Rectal smooth muscle tissue (tissue), 1 donor: ENCODE data around the gene GPC3.

ENCODE experiments used
- H3K27ac ChIP-seq: one replicate; pipeline ENCODE4 v1.7.0; 2013; ENCODE audit warnings: low read depth, low read length, inconsistent platforms
- H3K27me3 ChIP-seq: one replicate; pipeline ENCODE4 v1.7.0; 2013; ENCODE audit warnings: low read length; ENCODE audit not compliant: control insufficient read depth, insufficient read depth
- H3K36me3 ChIP-seq: one replicate; pipeline ENCODE4 v1.7.0; 2013; ENCODE audit warnings: low read length; ENCODE audit not compliant: control insufficient read depth, insufficient read depth
- H3K4me1 ChIP-seq: one replicate; pipeline ENCODE4 v1.7.0; 2013; ENCODE audit warnings: low read length; ENCODE audit not compliant: control insufficient read depth, insufficient read depth
- H3K4me3 ChIP-seq: one replicate; pipeline ENCODE4 v1.7.0; 2013; ENCODE audit warnings: low read length
- H3K9ac ChIP-seq: one replicate; pipeline ENCODE4 v1.7.0; 2013; ENCODE audit warnings: low read length

Gene GPC3

GRCh38 chrX:133973704-133974103 is 11.7 kb downstream of the GPC3 start:
- Histone ChIP-seq H3K9ac (no peak overlapping the region), H3K4me3 (no peak overlapping the region), H3K27me3 (no peaks in the 10 kb centered on the region), H3K4me1 (no peaks in the 10 kb centered on the region), H3K36me3 (no peaks in the 10 kb centered on the region), H3K27ac (no peak overlapping the region)

- Histone ChIP-seq H3K4me1 (no peaks in the 10 kb centered on the region), H3K27me3 (peaks cover under 1% of the 10 kb centered on the region), H3K9ac (no peak overlapping the region), H3K36me3 (no peaks in the 10 kb centered on the region), H3K4me3 (no peak overlapping the region), H3K27ac (no peak overlapping the region)
These were observed 12.5 kb downstream of the GPC3 start for GRCh38 chrX:133972916-133973315.

GRCh38 chrX:133971586-133971985 is 13.8 kb downstream of the GPC3 start:
- Histone ChIP-seq H3K27ac (no peak overlapping the region), H3K4me1 (no peaks in the 10 kb centered on the region), H3K9ac (no peak overlapping the region), H3K4me3 (no peak overlapping the region), H3K27me3 (peaks cover 4% of the 10 kb centered on the region), H3K36me3 (no peaks in the 10 kb centered on the region)

DNA sequence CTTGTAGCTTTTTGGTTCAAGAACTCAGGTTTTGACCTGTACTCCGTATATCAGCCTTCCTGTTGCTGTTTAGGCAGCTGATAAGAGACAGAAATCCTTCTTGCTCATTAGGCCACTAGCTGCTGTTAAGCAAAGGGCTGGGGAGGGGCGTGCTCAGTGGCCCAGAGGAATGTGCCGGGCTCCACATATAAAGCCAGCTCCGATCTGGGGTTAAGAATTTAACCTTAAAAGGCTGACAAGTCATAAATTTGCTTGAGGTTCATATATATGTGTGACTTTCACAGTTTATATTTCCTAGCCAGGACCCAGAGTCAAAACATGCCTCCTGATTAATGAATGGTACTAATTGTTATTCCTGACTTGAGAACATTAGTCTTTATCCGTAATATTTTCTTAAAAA is 15.3 kb downstream of the GPC3 start:
- H3K4me1 ChIP-seq, result no peaks in the 10 kb centered on the region
- H3K27me3 ChIP-seq, result peaks cover 4% of the 10 kb centered on the region
- H3K4me3 ChIP-seq, result no peak overlapping the region
- no peaks in the 10 kb centered on the region for H3K36me3 ChIP-seq
- no peak overlapping the region for H3K27ac ChIP-seq
- no peak overlapping the region for H3K9ac ChIP-seq

- H3K9ac ChIP-seq, result no peak overlapping the region
- H3K27me3 ChIP-seq, result peaks cover 4% of the 10 kb centered on the region
- H3K27ac ChIP-seq, result no peak overlapping the region
- no peaks in the 10 kb centered on the region for H3K36me3 ChIP-seq
- H3K4me3 ChIP-seq, result no peak overlapping the region
- no peaks in the 10 kb centered on the region for H3K4me1 ChIP-seq
These were observed 16.2 kb downstream of the GPC3 start for GRCh38 chrX:133969191-133969590.

DNA sequence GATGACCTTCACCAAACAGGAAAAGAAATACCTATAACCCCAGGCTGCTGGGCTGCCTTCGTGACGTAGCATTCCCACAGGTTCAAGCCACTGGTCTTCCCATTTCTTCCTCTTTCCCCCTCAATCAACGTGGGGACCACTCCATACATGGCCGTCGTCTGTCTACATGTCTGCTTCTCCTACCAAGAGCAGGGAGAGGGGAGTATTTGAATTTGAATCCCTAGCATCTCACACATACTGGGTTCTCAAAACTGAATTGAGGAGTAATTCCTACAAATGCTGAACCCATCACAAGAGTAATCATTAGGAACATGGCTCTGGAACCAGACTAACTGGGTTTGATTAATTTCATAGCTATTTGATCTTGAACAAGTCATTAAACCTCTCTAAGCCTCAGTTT is 17.3 kb downstream of the GPC3 start:
- Histone ChIP-seq H3K9ac (no peak overlapping the region), H3K27me3 (peaks cover 4% of the 10 kb centered on the region), H3K4me3 (no peak overlapping the region), H3K27ac (no peak overlapping the region), H3K36me3 (no peaks in the 10 kb centered on the region), H3K4me1 (no peaks in the 10 kb centered on the region)

- Histone ChIP-seq H3K36me3 (no peaks in the 10 kb centered on the region), H3K9ac (no peak overlapping the region), H3K27me3 (peaks cover 4% of the 10 kb centered on the region), H3K27ac (no peak overlapping the region), H3K4me3 (no peak overlapping the region), H3K4me1 (no peaks in the 10 kb centered on the region)
These were observed 19.2 kb downstream of the GPC3 start for GRCh38 chrX:133966199-133966598.

DNA sequence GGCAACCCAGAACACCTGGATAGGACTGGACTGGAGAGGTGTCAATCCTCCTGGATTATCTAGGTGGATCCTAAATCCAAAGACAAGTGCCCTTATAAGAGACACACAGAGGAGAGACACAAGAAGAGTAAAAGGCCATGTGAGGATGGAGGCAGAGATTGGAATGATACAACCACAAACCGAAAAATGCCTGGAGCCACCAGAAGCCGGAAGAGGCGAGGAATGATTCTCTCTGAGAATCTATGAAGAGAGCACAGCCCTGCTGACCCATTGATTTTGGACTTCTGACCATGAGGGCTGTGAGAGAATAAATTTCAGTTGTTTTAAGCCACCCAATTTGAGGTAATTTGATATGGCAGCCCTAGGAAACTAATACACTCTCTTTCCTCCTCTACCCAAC is 20.1 kb downstream of the GPC3 start:
- Histone ChIP-seq H3K4me1 (no peaks in the 10 kb centered on the region), H3K27me3 (peaks cover 4% of the 10 kb centered on the region), H3K36me3 (no peaks in the 10 kb centered on the region), H3K9ac (no peak overlapping the region), H3K27ac (no peak overlapping the region), H3K4me3 (no peak overlapping the region)

GRCh38 chrX:133961046-133961445 is 24.3 kb downstream of the GPC3 start:
- Histone ChIP-seq H3K4me3 (no peak overlapping the region), H3K27ac (no peak overlapping the region), H3K36me3 (no peaks in the 10 kb centered on the region), H3K27me3 (no peaks in the 10 kb centered on the region), H3K9ac (no peak overlapping the region), H3K4me1 (no peaks in the 10 kb centered on the region)

GRCh38 chrX:133959972-133960371 is 25.4 kb downstream of the GPC3 start:
- H3K27me3 ChIP-seq, result no peaks in the 10 kb centered on the region
- no peaks in the 10 kb centered on the region for H3K36me3 ChIP-seq
- H3K9ac ChIP-seq, result no peak overlapping the region
- no peaks in the 10 kb centered on the region for H3K4me1 ChIP-seq
- H3K27ac ChIP-seq, result no peak overlapping the region
- no peak overlapping the region for H3K4me3 ChIP-seq

GRCh38 chrX:133958997-133959688 is 26.3 kb downstream of the GPC3 start:
- Histone ChIP-seq H3K36me3 (no peaks in the 10 kb centered on the region), H3K27ac (no peak overlapping the region), H3K4me3 (no peak overlapping the region)

DNA sequence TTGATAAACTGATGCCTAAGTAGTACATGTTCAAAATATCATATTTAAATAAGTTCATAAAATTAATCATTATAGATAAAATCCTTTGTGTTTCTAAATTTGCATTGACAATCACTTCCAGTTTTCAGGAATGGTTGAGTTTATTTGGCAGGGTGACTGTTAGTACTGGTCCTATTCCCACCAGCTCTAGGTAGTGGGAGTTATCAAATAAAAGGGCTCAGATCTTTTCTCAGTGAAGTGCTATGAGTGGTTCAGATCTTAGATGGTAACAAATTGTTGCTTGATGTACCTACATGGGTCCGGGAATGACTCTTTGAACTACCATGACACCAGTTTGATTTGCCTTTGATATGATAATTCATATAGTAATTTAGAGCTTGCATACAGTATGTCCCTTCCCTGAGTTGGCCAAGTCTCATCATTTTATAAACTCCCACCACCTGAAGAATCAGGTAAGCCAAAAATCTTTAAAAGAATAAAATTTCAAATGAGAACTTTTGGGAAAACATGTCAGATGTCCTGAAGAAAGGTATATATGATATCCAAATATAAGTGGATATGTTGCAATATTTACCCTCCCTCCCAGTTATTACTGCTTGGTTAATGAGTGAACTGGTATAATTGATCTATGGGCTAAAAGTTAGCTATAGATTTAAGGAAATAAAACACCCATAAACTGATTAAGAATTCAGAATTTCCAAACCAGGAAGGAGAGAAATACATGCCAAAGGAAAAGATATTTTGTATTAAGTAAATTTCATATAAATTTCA is 28.6 kb downstream of the GPC3 start:
- Histone ChIP-seq H3K27me3 (no peaks in the 10 kb centered on the region), H3K4me3 (no peak overlapping the region), H3K9ac (no peak overlapping the region)

More at GRCh38 chrX:133958997-133959688, 26.3 kb downstream of the GPC3 start:
- Histone ChIP-seq H3K27me3 (no peaks in the 10 kb centered on the region), H3K4me1 (no peaks in the 10 kb centered on the region), H3K9ac (no peak overlapping the region)

More for the DNA sequence above, 28.6 kb downstream of the GPC3 start:
- no peak overlapping the region for H3K27ac ChIP-seq
- H3K36me3 ChIP-seq, result no peaks in the 10 kb centered on the region
- no peaks in the 10 kb centered on the region for H3K4me1 ChIP-seq
